ENCODE results near the gene MED8.
A peak's percentile ranks its signal among the peaks of the same experiment; 100 is the strongest.

MED8 gene

DNA sequence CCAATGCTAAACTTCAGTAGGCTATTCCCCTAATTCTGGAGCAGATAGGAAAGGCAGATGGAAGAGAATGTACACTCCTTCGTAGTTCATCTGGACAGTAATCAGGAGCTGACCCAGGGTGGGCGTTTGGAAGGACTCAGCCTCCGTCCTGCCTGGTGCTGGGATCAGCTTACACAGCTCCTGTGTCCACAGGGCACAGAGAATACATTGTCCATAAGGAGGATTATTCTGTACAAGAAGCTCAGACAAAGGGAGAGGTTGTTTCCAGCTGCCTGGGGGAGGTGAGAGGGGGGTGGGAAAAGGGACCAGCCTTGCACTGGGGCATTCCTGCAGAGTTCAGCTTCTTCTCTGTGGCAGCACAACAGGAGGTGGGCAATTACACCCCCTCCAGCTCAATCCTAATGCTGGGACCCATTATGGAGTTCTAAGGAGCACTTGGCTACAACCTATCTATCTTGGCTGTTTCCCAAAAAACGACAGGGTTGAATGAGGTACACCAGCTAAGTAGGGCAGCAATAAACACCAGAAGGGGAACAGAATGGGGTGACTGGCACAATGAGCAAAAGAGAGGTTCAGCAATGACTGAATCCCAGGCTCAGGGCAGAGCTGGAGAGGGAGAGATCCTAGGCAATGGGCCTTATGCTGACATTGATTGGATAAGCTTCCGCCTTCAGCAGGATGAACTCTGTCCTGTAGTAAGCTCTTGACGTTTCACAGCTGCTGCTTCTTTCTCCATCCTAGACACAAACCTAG is 7.4 kb downstream of the MED8 start:
- H3K27ac ChIP-seq, result no peak overlapping the region
- TF ChIP-seq, protein P1, sequence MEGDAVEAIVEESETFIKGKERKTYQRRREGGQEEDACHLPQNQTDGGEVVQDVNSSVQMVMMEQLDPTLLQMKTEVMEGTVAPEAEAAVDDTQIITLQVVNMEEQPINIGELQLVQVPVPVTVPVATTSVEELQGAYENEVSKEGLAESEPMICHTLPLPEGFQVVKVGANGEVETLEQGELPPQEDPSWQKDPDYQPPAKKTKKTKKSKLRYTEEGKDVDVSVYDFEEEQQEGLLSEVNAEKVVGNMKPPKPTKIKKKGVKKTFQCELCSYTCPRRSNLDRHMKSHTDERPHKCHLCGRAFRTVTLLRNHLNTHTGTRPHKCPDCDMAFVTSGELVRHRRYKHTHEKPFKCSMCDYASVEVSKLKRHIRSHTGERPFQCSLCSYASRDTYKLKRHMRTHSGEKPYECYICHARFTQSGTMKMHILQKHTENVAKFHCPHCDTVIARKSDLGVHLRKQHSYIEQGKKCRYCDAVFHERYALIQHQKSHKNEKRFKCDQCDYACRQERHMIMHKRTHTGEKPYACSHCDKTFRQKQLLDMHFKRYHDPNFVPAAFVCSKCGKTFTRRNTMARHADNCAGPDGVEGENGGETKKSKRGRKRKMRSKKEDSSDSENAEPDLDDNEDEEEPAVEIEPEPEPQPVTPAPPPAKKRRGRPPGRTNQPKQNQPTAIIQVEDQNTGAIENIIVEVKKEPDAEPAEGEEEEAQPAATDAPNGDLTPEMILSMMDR (IDR thresholded peaks at IDR 0.05), result no peak
- TF ChIP-seq ZFX (IDR thresholded peaks at IDR 0.05; ENCODE audit: borderline replicate concordance), result no peak

DNA sequence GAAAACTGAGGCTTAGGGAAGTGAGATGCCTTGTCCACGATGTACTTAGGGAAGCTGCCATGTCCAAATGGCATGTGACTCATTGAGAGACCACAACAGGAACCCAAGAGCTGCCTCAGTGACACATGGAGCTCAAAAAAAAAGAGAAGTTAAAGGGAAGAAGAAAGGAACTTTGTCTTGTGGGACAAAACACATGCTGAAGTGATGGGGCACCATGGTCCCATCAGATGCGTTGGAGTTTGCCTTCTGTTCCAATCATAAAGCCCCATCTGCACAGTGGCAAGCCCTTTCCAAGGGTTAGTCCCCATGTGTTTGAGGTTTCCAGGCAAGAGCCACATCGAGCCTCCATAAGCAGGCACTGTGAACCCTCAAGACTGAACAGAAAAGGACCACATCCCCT is 8.0 kb downstream of the MED8 start:
- no peak overlapping the region for H3K27ac ChIP-seq
- TF ChIP-seq, protein P1 (IDR thresholded peaks at IDR 0.05), result no peak
- no peak for TF ChIP-seq ZFX (IDR thresholded peaks at IDR 0.05; ENCODE audit: borderline replicate concordance)

DNA sequence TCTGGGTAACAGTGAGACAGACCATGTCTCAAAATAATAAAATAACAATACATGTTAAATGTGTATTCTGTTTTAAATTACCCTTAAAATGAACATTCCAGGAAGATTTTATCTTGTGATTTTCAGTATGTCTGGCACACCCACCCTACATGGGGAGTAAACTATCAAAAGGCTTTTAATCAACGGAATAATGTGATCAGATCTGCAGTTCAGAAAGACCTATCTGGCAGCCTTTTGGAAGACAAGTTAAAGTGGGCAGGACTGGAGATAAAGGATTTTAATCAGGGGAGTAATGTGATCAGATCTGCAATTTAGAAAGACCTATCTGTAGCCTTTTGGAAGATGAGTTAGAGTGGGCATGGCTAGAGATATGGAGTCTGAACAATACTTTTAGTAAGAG is 10.1 kb downstream of the MED8 start:
- H3K27ac ChIP-seq, result no peak overlapping the region
- TF ChIP-seq, protein P1 (IDR thresholded peaks at IDR 0.05), result no peak
- TF ChIP-seq ZFX (IDR thresholded peaks at IDR 0.05; ENCODE audit: borderline replicate concordance), result no peak

- no peak for TF ChIP-seq ZFX (IDR thresholded peaks at IDR 0.05; ENCODE audit: borderline replicate concordance)
- TF ChIP-seq, protein P1 (IDR thresholded peaks at IDR 0.05), result no peak
- no peak overlapping the region for H3K27ac ChIP-seq
Observed at GRCh38 chr1:43377831-43378230, 11.8 kb downstream of the MED8 start.

- TF ChIP-seq ZFX (IDR thresholded peaks at IDR 0.05; ENCODE audit: borderline replicate concordance), result no peak
- TF ChIP-seq, protein P1 (IDR thresholded peaks at IDR 0.05), result no peak
- H3K27ac ChIP-seq, result no peak overlapping the region
Observed at GRCh38 chr1:43376723-43377235, 12.8 kb downstream of the MED8 start.

- H3K27ac ChIP-seq, result 0 out of 2 replicates have a peak overlapping the region, but pooled peaks have one; percentile 2
- TF ChIP-seq ZFX (IDR thresholded peaks at IDR 0.05; ENCODE audit: borderline replicate concordance), result no peak
- TF ChIP-seq, protein P1 (IDR thresholded peaks at IDR 0.05), result no peak
Observed at GRCh38 chr1:43373066-43373940, 16.3 kb downstream of the MED8 start.

Measured in 22Rv1 (cell line).